ENCODE results near the gene ELOA. TPM values are rescaled to one million over a fixed set of nuclear protein-coding genes. Genes with fewer than 3 reads are reported as not detected.
A peak's percentile ranks its signal among the peaks of the same experiment; 100 is the strongest.
"Not testable (repeated sequence)": the region's sequence is repeated elsewhere in the genome, so short reads cannot be mapped to it uniquely, and the experiment has no call there.

ELOA gene
- total RNA-seq, 1 donor from 2014 or later: 29.1 TPM

GRCh38 chr1:23801876-23802275 lies 58.6 kb downstream of the ELOA start:
- no peaks in the 10 kb centered on the region for H3K27me3 ChIP-seq (ENCODE audit: low read depth)
- H3K27ac ChIP-seq (replicated peaks): peak overlapping the region; percentile 16
- TF ChIP-seq CTCF (IDR thresholded peaks at IDR 0.05; ENCODE audit: borderline replicate concordance): no peak
- peak overlapping the region; percentile 97 for H3K4me3 ChIP-seq
- intact Hi-C loops (cut with micrococcal nuclease): no loop called here
- no peaks in the 10 kb centered on the region for H3K9me3 ChIP-seq (replicated peaks)
- peaks cover 41% of the 10 kb centered on the region for H3K4me1 ChIP-seq
- DNase-seq: no peak
- H3K36me3 ChIP-seq: peaks cover 20% of the 10 kb centered on the region

- H3K27ac ChIP-seq (replicated peaks); intact Hi-C loops (cut with micrococcal nuclease); H3K27me3 ChIP-seq (ENCODE audit: low read depth); H3K4me3 ChIP-seq; DNase-seq; H3K9me3 ChIP-seq (replicated peaks): not testable (repeated sequence)
- peaks cover 30% of the 10 kb centered on the region for H3K36me3 ChIP-seq
- peaks cover 40% of the 10 kb centered on the region for H3K4me1 ChIP-seq
Observed at GRCh38 chr1:23802809-23803342, 59.6 kb downstream of the ELOA start.

- no peaks in the 10 kb centered on the region for H3K9me3 ChIP-seq (replicated peaks)
- H3K27ac ChIP-seq (replicated peaks): no peak overlapping the region
- DNase-seq: no peak
- H3K4me3 ChIP-seq: no peak overlapping the region
- intact Hi-C loops (cut with micrococcal nuclease): no loop called here
- H3K36me3 ChIP-seq: peaks cover 35% of the 10 kb centered on the region
- H3K27me3 ChIP-seq (ENCODE audit: low read depth): no peaks in the 10 kb centered on the region
- H3K4me1 ChIP-seq: peaks cover 32% of the 10 kb centered on the region
- TF ChIP-seq CTCF (IDR thresholded peaks at IDR 0.05; ENCODE audit: borderline replicate concordance): no peak
Observed at GRCh38 chr1:23803674-23804073, 60.4 kb downstream of the ELOA start.

GRCh38 chr1:23804183-23804835 lies 61.0 kb downstream of the ELOA start:
- no peak for DNase-seq
- no peak for TF ChIP-seq CTCF (IDR thresholded peaks at IDR 0.05; ENCODE audit: borderline replicate concordance)
- Histone ChIP-seq H3K36me3 (peaks cover 35% of the 10 kb centered on the region), H3K27me3 (ENCODE audit: low read depth) (no peaks in the 10 kb centered on the region), H3K9me3 (replicated peaks) (no peaks in the 10 kb centered on the region), H3K27ac (replicated peaks) (no peak overlapping the region), H3K4me3 (no peak overlapping the region), H3K4me1 (peaks cover 26% of the 10 kb centered on the region)
- intact Hi-C loops (cut with micrococcal nuclease): no loop called here

- no peak for TF ChIP-seq CTCF (IDR thresholded peaks at IDR 0.05; ENCODE audit: borderline replicate concordance)
- intact Hi-C loops (cut with micrococcal nuclease): no loop called here
- Histone ChIP-seq H3K27me3 (ENCODE audit: low read depth) (no peaks in the 10 kb centered on the region), H3K36me3 (peaks cover 35% of the 10 kb centered on the region), H3K9me3 (replicated peaks) (no peaks in the 10 kb centered on the region), H3K27ac (replicated peaks) (no peak overlapping the region), H3K4me1 (peaks cover 24% of the 10 kb centered on the region), H3K4me3 (no peak overlapping the region)
- DNase-seq: no peak
Observed at GRCh38 chr1:23805025-23805424, 61.8 kb downstream of the ELOA start.

GRCh38 chr1:23806280-23806679 lies 63.0 kb downstream of the ELOA start:
- no peaks in the 10 kb centered on the region for H3K27me3 ChIP-seq (ENCODE audit: low read depth)
- H3K9me3 ChIP-seq (replicated peaks): no peaks in the 10 kb centered on the region
- DNase-seq: no peak
- intact Hi-C loops (cut with micrococcal nuclease): no loop called here
- H3K4me3 ChIP-seq: no peak overlapping the region
- peaks cover 37% of the 10 kb centered on the region for H3K36me3 ChIP-seq
- no peak for TF ChIP-seq CTCF (IDR thresholded peaks at IDR 0.05; ENCODE audit: borderline replicate concordance)
- H3K27ac ChIP-seq (replicated peaks): no peak overlapping the region
- peaks cover 23% of the 10 kb centered on the region for H3K4me1 ChIP-seq

Data from left ventricle myocardium inferior (tissue), 1 donor.